Cardiac atrium fibroblast (primary cell): ENCODE measurements around the gene BRD2. TPM values are rescaled to one million over a fixed set of nuclear protein-coding genes. Genes with fewer than 3 reads are reported as not detected.

Source experiments
- total RNA-seq: library from RNA; depleted of rRNA; stranded (reverse); fragments of >200 nt; gene quantifications from 2 replicates; pipeline ENCODE4 v1.2.3, GENCODE V29; 2015

The BRD2 gene
- total RNA-seq, result 93.7 and 100 TPM in 2 replicates

DNA sequence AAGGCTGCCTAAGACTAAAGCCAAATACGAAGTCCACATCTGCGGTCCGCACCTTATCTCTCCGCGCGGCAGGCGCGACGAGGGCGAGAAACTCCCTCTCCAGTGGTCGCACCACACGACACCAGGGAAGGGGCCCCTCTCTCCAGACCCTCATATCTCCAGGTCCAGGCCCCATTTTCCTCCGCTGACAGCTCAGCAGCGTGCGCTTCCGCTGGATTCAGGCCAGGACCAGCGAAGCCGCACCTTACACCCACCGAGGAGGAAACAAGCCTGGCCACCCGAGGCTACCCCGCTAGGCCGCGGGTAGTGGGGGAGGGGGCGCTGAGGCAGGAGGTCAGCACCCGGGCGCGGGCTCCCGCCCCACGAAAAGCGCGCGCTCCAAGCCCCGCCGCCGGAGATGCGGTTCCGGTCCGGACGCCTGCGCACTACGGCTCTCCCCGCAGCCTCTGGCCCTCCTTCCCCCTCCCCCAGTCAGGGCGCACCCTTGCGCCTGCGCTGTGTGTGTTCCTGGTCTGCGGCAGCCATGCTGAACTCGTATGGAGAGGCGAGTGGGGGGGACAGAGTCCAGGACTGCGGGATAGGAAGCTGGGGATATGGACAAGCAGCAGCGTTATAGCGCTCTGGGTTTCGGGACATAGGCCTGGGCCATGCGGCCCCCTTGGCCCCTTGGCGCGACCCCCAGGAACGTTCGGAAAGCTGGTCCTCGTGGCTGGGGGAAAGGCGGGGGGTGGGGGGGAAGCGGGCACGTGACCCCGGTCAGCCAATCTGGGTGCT, at the start of gene BRD2:
Gene BRD2, plus strand, starts transcription at position 502 of the 774 bp plus-strand sequence. CDS start 4,305 bp downstream, outside the sequence.

GRCh38 chr6:32940656-32941213, 27.7 kb upstream of the BRD2 start, which contains the start of gene HLA-DMB:
HLA-DMB (minus strand) TSS chr6:32941028; CDS start chr6:32940807, 221 bp downstream.

GRCh38 chr6:32952817-32953739, 15.3 kb upstream of the BRD2 start, which contains the start of gene HLA-DMA:
HLA-DMA (minus strand) TSS chr6:32953097; CDS start chr6:32953036, 61 bp downstream.

GRCh38 chr6:33008944-33009861, 40.8 kb downstream of the BRD2 start, which contains the start of gene HLA-DOA:
HLA-DOA (minus strand) TSS chr6:33009591.

Other genes starting within 250 kb of the BRD2 start
- gene HLA-DQA2, start 227.2 kb upstream of the BRD2 start, total RNA-seq, result not detected in 2 replicates
- gene HLA-DQB2, start 205.1 kb upstream of the BRD2 start, total RNA-seq, result not detected in 2 replicates
- gene HLA-DOB, start 151.6 kb upstream of the BRD2 start, total RNA-seq, result 0.36 TPM in 1 of 2 replicates, not detected in the other
- gene TAP2, start 129.9 kb upstream of the BRD2 start, total RNA-seq, result 4.5 and 10.4 TPM in 2 replicates
- gene PSMB8, start 124.5 kb upstream of the BRD2 start, total RNA-seq, result 28.3 and 40.8 TPM in 2 replicates
- 12.8 and 28.0 TPM in 2 replicates for gene TAP1, start 114.9 kb upstream of the BRD2 start, total RNA-seq
- gene PSMB9, start 114.4 kb upstream of the BRD2 start, total RNA-seq, result 7.9 and 12.5 TPM in 2 replicates
- not detected in 2 replicates for gene HLA-DMB, start 27.6 kb upstream of the BRD2 start, total RNA-seq
- 4.5 and 4.9 TPM in 2 replicates for gene HLA-DMA, start 15.5 kb upstream of the BRD2 start, total RNA-seq
- gene HLA-DOA, start 41.0 kb downstream of the BRD2 start, total RNA-seq, result not detected in 2 replicates
- 1.4 and 1.6 TPM in 2 replicates for gene HLA-DPA1, start 105.1 kb downstream of the BRD2 start, total RNA-seq
- gene HLA-DPB1, start 107.4 kb downstream of the BRD2 start, total RNA-seq, result 12.1 and 27.1 TPM in 2 replicates
- gene COL11A2, start 223.9 kb downstream of the BRD2 start, total RNA-seq, result 0.16 and 0.18 TPM in 2 replicates
- gene RXRB, start 232.1 kb downstream of the BRD2 start, total RNA-seq, result 15.1 and 23.3 TPM in 2 replicates
- gene SLC39A7, start 232.3 kb downstream of the BRD2 start, total RNA-seq, result 166 and 183 TPM in 2 replicates
- gene HSD17B8, start 236.1 kb downstream of the BRD2 start, total RNA-seq, result 3.1 and 9.0 TPM in 2 replicates
- gene RING1, start 239.9 kb downstream of the BRD2 start, total RNA-seq, result 9.9 and 12.6 TPM in 2 replicates